NCI-H1436 treated with DMSO at 0.1 percent for 48 hours (cell line): Measurements from ENCODE around the gene BRD2.

Source experiments
- DNase-seq: peaks from one replicate; lab custom pipeline; 2025; lab: John Stamatoyannopoulos, UW

BRD2 gene

DNA sequence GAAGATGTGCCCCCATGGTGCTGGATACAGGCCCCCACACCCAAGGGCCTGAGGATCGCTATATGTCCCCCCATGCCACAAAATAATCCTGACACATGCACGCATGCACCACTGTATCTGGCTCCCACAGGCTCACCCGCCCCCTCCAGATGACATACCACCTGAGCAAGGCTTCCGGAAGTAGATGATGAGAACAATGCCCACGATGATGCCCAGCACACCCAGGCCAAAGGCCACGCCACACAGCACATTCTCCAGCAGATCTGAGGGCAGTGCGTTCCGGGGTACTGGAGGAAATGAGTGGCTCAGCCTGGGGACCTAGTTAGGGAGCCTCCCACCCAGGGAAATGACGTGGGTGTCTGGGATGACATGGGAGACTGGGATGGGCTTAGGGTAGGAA is 19.3 kb upstream of the BRD2 start:
- no peak for DNase-seq

DNA sequence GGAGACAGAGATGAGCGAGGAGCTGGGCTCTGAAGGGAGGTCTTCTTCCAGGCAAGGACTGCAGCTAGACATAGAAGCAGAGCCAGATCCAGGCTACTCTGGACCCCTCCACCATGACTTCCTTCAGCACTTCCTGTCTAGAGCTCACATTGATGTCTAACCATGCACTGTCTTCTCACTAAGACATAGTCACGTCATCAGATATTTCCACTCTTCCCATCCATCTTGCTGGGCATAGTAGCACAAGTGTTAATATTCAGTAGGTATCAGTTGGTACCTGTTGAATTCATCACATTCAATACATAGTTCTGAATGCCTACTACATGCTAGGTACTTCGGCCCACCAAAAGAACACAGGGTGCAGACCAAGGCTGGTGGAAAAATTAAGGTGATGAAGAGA is 18.4 kb upstream of the BRD2 start:
- no peak for DNase-seq

DNA sequence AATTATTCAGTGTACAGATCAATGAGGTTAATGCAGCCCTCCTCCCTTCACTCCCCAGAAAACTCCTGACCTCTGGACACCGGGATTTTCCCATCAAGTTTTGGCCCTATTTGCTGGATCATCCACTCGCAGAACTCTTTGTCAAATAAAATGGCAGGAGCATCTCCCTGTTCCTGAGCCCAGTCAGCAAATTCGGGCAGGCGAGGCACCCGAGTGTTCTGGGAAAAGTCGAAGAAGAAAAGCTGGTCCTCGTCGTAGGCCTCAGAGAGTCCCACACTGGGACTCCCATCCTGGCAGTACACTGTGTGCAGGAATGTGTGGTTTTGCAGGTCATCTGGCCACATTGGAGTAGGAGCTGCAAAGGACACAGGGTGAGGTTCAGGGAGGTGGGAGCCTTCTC is 17.9 kb upstream of the BRD2 start:
- DNase-seq = no peak

DNA sequence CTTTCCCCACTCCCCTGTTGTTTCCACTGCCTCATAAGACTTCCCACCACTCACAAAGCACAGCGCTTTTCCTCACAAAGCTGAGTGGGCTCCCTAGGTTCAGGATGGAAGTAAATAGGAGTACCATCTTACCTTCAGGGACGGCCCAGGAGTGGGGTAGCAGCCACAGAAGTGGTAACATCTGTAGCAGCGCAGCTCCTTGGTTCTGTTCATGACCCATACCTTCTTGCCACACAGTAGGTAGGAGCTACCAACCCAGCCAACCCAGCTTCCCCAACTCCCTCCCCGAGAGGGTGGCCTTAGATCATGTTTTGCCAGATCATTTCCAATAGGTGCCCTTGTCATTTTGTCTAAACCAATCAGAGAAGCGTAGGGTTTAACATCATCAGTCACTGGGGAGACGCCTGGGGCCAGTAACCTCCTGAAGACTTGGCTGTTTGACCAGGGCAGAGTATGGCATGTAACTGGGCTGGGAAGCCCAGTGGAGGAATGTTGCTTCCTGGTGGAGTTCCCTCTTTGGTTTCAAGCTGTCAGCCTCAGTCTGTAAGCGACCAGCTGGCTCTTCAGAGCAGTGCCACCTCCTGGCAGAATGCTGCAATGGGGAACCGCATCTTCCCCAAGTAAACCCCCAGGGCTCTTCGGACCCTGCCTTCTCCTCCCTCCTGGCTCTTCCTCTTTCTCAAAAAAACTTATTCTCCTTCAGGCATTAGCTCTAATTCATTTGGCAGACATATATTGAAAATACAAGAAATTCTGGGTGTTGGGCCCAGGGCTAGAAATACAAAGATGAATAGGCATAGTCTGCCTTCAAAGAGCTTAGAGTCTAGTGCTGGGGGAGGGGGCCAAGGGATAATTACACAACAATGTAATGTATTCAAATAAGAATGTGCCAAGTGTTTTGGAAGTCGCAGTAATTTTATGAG is 15.3 kb upstream of the BRD2 start, which contains the start of gene HLA-DMA:
Gene HLA-DMA, minus strand, starts transcription at position 281 of the 923 bp plus-strand sequence. Its CDS starts 61 bp downstream, at position 220.
- DNase-seq = no peak

DNA sequence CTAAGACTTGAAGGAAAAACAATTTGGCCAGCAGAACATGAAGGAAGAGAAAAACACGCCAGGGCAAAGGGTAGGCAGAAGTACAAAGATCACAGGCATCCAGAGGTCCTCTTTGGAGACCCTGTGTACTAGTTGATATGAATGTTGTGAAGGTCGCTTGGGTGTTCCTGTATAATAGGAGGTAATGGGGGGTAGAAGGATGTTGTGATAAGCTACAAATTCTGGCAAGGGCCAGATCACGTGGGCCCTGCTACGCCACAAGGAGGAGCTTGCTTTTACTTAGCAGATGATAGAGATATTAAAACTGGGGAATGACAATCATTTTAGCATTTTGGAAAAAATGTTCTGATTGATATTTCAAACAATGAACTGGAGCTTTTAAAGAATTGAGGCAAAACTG is 14.6 kb upstream of the BRD2 start:
- no peak for DNase-seq

DNA sequence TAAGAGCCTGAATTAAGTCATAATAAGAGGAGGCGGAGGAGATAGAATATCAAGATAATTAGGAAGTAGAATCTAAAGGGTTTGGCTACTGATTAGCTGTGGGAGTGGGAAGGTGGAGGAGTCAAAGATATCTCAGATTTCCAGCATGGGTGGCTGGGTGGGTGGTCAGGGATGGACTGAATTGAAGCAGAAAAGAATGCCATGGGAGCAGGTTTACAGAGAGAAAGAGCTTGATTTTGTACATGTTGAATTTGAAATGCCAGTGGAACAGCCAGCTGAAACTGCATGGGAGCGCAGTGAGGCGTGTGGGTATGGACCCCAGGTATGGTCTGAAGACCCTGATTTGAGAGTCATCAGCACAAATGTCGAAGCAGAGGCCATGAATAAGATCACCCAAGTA is 14.1 kb upstream of the BRD2 start:
- no peak for DNase-seq

DNA sequence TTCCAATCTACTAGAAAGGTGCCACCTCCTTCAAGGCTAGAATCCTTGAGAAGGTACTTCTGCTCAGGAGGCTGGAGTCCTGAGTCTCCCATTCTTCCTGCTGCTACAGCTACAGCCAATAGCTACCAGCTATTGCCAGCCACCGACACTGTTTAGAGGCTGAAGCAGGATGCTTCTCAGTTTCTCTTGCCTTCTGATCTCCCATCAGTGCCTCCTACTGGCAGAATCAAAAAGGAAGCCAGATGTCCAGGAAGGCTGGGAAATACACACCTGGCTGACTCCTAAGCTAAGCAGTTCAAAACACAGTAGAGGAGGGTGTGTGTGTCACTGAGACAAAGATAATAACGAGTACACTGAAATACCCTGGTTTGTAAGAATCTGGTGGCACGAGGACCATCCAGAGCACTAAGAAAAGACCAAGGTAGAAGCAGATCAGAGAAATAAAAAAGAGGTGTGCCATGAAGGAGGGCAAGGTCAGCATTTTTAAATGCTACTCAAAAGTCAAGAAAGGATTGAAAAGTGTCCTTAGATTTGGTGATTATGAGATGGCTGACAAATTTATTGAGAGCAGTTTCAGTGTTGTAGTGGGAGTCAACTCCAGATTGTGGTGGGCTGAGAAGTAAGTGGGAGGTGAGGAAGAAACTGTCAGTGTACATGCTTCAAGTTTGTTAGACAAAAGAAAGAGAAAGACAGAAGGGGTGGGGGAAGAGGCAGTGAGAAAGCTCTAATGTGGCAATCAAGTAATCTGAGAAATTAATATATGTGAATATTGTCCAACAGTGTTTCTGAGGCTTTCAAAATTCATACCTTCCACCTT is 13.2 kb upstream of the BRD2 start:
- no peak for DNase-seq

DNA sequence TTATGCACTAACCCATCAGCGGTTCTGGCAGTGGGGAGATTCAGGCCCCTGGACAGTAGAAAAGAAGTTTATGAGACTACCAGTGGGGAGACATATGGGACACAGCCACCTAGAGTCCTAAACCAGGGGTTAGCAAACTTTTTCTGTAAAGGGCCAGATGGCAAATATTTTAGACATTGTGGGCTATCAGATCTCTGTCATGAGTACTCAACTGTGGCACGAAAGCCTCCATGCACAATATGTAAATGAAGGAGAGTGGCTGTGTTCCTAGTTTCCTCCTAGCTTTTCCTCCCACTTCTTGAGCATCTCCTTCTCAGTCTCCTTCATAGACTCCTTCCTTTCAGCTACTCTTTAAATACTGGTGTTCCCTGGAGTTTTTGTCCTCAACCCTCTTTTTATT is 12.2 kb upstream of the BRD2 start:
- no peak for DNase-seq

DNA sequence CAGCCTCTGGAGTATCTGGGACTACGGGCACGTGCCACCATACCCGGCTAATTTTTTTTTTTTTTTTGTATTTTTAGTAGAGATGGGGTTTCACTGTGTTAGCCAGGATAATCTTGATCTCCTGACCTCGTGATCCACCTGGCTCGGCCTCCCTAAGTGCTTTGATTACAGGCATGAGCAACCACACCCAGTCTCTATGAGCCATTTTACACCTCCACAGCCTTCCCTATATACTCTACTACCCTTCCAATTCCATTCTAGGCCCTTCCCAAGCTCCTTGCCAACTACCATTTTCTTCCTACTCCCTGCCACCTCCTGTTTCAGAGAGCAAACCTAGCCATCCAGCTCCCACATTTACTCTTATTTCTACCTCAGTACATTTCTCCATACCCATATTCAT is 7.8 kb upstream of the BRD2 start:
- DNase-seq = no peak

DNA sequence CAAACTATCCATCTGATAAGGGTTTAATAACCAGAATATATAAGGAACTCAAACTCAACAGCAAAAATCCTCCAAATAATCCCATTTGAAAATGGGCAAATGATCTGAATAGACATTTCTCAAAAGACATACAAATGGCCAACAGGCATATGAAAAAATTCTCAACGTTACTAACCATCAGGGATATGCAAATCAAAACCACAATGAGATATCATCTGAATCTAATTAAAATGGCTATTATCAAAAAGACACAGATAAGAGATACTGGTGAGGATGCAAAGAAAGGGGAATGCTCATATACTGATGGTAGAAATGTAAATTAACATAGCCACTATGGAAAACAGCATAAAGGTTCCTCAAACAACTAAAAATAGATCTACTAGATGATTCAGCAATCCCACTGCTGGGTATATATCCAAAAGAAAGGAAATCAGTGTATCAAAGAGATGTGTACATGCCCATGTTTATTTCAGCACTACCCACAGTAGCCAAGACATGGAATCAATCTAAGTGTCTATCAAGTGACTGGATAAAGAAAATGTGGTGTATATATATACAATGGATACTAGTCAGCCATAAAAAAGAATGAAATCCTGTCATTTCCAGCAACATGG is 6.1 kb upstream of the BRD2 start:
- DNase-seq = no peak

DNA sequence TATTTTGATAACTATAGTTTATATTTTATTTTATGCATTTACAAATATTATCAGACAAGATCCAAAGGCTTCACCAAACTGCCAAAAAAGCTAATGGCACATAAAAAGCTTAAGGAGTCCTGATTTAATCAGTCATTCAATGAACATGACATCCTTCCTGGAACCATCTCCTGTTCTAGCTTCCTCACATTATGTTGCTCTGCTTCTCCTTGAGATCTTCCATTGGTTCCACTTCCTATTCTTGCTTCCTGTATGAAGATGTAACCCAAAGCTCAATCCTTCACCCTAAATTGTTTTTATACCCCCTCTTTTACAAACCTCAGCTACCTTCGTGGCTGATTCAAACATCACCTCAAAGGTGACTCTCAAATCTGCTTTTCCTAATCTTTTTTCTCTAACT is 4.5 kb upstream of the BRD2 start:
- no peak for DNase-seq

DNA sequence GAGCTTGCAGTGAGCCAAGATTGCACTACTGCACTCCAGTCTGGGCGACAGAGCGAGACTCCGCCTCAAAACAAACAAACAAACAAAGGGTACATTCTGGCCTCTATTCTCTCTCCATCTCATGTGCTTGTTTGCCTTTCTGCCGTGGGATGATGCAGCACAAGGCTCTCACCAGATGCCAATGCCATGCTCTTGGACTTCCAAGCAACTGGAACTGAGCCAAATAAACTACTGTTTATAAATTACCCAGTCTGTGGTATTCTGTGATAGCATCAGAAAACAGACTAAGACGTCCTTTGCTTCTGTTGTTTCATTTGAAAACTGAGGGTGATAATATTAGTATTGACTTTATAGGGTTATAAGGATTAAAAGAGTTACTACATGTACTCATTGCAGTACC is 3.6 kb upstream of the BRD2 start:
- DNase-seq = no peak

DNA sequence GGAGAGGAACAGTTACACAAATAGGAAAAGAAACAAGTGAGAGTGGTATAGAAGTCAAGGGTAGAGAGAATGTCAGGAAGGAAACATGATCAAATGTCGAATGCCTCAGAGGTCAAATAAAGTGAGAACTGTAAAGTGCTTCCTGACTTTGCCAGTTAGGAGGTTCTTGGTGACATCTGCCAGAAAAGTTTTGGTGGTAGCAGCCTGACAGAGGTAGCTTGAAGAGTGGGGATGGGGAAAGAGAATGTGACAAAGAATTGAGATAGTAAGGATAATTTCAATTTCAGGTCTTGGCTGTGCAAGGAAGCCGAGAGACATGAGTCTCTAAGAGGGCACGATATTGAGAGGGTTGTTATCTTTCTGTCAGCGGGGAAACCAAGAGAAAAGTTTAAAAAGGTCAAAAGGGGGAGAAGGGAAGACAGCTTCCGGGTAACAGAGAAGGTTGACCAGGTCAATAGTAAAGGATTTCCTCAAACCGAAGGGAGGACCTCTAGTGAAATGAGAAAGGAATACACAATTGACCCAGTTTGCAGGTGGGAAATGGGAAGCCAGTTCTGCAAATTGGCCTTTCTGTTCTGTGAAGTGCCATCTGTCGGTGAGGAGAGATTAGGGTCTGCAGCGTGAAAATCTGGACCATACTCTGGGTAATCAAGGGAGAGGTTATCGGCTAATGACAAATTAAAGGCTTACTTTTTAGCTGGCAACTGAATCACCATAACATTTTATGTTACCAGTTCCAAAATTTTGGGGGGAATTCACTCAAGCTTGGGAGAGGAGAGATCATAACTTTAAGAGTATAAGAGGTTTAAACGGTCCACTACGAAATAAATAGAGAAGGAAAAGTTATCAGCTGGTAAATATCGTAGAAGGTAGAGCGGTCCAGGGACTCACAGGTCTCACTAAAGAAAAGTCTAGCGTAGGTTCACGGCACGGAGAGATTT is 973 bp upstream of the BRD2 start:
- no peak for DNase-seq

DNA sequence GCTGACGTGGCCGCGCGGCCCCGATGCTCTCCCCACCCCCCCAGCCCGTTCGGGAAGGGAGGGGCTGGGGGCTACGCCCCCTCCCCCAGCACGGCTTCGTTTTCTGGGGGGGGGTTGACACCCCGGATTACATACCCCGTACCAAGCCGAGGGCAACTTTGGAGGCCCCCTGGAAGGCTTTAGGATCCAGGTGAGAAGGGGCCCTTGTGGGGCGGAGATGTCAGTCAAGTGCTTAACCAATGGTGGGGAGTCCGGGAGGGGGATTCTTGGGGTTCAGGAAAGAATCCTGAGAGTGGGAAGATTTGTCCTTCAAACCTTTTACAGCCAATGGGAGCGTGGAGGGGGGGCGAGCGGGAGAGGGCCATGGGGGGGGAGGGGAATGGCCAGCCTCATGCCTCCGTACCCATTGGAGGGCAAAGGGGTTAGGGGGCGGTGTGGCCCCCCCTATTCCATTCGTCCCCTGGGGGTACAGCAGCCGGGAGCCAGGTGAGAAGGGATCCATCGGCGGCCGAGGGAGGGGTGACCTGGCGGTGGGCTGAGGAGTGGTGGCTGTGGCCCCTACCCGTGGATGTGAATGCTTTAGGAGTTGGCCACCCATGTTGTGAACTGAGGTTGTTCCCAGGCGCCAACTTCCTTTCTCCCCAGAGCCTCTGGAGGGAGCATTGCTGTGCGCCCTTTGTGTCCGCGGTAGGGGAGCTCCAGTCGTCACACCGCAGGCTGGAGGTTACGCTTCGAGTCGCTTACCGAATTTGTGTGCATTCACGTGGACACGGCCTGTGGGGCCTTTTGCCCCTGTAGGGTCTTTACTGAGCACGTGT is 682 bp downstream of the BRD2 start:
- DNase-seq = no peak

DNA sequence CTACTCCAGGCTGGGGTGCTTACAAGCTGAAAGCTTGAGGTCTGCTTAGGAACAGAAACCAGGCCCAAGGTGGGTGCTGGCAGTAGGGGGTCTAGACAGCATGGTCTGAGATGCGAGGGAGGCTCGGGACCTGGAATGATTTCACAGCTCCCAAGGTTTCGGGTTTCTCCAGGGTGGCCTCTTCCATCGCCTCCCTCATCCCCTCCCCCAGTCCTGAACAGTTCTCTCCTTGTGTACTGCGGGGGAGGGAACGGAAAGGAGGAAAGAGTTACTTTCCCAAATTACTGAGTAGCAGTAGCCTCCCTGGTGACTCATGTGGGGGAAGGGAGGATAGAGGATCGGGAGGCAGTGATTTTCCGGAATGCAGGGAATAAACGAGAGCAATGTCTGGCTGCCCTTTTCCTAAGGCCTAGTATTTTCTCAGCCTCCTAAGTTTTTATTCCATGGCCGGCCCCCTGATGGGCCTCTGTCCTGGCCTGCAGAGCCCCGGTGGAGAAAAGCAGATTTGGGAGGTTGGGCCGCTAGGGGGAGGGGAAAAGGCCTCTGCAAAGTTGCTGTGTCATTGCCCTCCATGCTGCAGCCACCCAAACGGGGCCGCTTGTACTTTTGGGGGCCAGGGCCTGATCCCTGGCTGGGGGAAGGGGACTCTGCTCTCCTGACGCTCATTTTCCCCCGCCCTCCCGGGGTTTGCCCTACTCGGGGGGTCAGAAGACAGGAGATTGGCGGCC is 1.5 kb downstream of the BRD2 start:
- DNase-seq = no peak

DNA sequence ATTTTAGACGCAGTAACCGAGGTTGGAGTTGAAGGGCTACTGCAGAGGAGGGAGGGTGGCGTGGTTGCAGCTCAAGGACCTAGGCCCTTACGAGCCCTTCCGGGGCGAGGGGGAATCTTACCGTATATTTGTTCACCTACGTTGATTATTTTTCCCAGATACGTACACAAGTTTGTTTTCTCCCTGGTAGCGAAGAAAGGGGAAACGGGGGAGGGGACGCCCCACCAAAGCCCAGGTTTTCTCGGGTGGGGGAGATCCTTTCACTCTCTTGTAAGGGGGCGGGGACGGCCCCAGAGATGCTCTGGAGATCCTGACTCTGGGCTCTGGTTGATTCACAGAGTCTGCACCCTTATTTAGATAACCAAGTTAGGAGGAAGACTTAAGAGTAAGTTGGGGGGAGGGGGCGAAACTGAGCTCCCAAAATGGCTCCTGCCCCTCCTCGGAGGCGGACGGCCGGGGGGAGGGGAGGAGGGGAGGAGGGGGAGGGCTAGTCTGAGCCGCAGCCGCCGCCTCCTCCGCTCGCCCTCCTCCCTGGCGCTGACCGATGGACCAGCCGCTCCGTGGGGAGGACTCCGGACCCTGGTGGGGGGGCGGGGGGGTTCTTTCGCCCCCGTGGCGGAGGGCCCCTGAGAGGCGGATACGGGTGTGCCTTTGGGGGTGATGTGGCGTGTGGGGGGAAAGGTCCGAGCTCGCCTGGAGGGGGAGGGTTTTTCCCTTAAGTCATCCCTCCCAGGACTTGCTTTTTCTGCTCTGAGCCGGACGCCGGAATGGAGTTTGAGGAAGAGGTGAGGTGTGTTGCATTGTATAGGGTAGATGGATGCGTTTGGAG is 2.2 kb downstream of the BRD2 start:
- no peak for DNase-seq

DNA sequence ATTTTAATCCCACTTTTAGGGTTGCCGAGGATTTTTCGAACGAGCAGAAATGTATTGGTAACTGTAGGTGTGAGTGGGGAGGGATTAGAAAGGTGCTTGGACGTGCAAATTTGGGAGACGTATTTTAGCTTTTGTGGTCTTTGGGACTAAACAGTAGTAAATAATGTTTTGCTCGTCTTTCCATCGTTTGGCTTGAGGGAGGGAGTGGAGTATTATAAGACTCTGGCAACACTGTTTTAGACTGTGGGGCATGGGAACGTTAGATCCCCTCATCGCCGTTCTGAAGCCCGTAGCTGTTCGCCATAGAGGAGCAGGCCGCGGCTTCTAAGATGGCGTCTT is 2.8 kb downstream of the BRD2 start:
- no peak for DNase-seq

DNA sequence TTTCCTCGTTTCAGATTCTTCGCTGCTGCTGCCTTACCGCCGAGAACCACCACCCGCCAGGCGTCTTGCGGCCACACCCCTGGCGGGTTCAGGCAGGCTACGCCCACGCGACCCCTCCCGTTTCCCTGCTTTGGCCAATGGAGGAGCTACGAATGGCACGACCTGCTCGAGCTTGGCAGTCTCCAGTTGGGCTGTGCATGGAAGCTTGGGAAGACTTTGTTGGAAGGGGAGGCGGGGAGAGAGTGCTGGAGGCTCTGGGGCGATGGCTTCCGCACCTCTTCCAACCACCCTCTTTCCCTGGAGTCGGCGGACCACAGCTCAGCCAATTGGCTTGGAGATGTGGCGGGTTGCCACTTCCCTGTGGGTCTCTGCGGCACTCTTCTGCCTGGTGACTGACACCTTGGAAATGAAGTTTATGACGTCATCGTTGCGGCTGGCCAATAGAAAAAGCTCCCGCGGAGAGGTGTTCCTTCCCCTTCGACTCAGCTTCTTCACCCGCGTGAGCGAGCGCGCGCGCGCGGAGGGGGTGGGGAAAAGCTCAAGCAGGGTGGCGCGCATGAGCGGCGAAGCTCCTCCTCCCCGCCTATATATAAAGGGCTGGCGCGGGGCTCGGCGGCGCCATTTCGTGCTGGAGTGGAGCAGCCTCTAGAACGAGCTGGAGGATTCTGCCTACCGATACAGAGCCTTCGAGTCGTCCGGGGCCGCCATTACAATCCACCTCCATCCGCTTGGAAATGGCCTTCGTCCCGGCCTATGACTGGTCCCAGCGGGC is 3.4 kb downstream of the BRD2 start:
- DNase-seq = peak; percentile 97
